ENCODE results near the gene ABHD6. TPM values are rescaled to one million over a fixed set of nuclear protein-coding genes. Genes with fewer than 3 reads are reported as not detected.
A peak's percentile ranks its signal among the peaks of the same experiment; 100 is the strongest.

Gene ABHD6
- total and polyA plus RNA-seq, 9 of the 15 experiments (the other 6 are each of a cell fraction or from before 2014, with no cell fraction given) = 0.53 to 3.6 (median 2.5) TPM

- no peak for TF ChIP-seq ZNF431 (CRISPR knock-in tag; IDR thresholded peaks at IDR 0.05)
- no peak for TF ChIP-seq CREB1 (IDR thresholded peaks at IDR 0.05)
- TF ChIP-seq CREB1 (CRISPR knock-in tag; IDR thresholded peaks at IDR 0.05) = no peak
- TF ChIP-seq THRB (CRISPR knock-in tag; conservative IDR thresholded peaks at IDR 0.05) = no peak
These were observed 31.8 kb downstream of the ABHD6 start (continued) for GRCh38 chr3:58269356-58269755.

- TF ChIP-seq ZNF316 (IDR thresholded peaks at IDR 0.05) (peak; percentile 50), AFF1 (IDR thresholded peaks at IDR 0.05; ENCODE audit: low read depth in 1 of 2, partially characterized antibody in 2 of 2) (no peak), MAFG (tag; conservative IDR thresholded peaks at IDR 0.05) (0 out of 2 replicates have a peak, but pooled peaks have one; percentile 29), C11orf30 (IDR thresholded peaks at IDR 0.05; ENCODE audit: low read depth) (peak; percentile 31; the same call in 1 of the 2 replicates)
- Histone ChIP-seq H3K9me3 (replicated peaks; ENCODE audit: control insufficient read depth, insufficient read depth, low read depth, low read length) (no peaks in the 10 kb centered on the region), H3K79me2 (ENCODE audit: control insufficient read depth, insufficient read depth, low read length) (no peaks in the 10 kb centered on the region), H3K36me3 (ENCODE audit: control insufficient read depth, insufficient read depth, low read length) (no peaks in the 10 kb centered on the region), H4K20me1 (replicated peaks; ENCODE audit: control insufficient read depth, insufficient read depth, low read length) (no peaks in the 10 kb centered on the region), H3K9me1 (ENCODE audit: control insufficient read depth, insufficient read depth, low read length) (no peaks in the 10 kb centered on the region), H3K4me3 (no peak overlapping the region), H3K27ac (ENCODE audit: extremely low read depth, low read depth, low read length) (no peak overlapping the region), H3K27me3 (ENCODE audit: control insufficient read depth in 2 of 2, insufficient read depth in 2 of 2, low read length in 2 of 2) (no peaks in the 10 kb centered on the region), H2AFZ (ENCODE audit: low read depth, low read length) (no peak overlapping the region), H3K4me2 (ENCODE audit: insufficient read depth, low read length) (no peak overlapping the region), H3K9ac (ENCODE audit: insufficient read depth in 1 of 2, low read depth in 2 of 2, low read length in 2 of 2) (no peak overlapping the region), H3K4me1 (replicated peaks in 1 of 2; ENCODE audit: control insufficient read depth in 2 of 2, insufficient read depth in 2 of 2, low read length in 2 of 2) (no peaks in the 10 kb centered on the region)
- ATAC-seq = no peak
- no TSS peak for BruUV-seq (replicated peaks)
- WGBS (ENCODE audit: insufficient coverage, low coverage, missing lambda C conversion rate) = no CpG with 5 or more reads among the region's 2 CpGs
- in situ Hi-C loops (cut with MboI) (no loop called here), intact Hi-C loops (cut with micrococcal nuclease) (no loop called here)
- POLR2A ChIA-PET = no interaction called here
- no peak for FAIRE-seq
- no peak for DNase-seq (ENCODE audit: extremely low read depth in 1 of 4, low spot score in 3 of 4)
- CTCF ChIA-PET (ENCODE audit: low intra/inter-chr PET ratio) = no interaction called here
These were observed 32.9 kb downstream of the ABHD6 start for GRCh38 chr3:58270485-58270884.

Data from K562 (cell line).